ENCODE measurements around the gene HMCN2.

DNA sequence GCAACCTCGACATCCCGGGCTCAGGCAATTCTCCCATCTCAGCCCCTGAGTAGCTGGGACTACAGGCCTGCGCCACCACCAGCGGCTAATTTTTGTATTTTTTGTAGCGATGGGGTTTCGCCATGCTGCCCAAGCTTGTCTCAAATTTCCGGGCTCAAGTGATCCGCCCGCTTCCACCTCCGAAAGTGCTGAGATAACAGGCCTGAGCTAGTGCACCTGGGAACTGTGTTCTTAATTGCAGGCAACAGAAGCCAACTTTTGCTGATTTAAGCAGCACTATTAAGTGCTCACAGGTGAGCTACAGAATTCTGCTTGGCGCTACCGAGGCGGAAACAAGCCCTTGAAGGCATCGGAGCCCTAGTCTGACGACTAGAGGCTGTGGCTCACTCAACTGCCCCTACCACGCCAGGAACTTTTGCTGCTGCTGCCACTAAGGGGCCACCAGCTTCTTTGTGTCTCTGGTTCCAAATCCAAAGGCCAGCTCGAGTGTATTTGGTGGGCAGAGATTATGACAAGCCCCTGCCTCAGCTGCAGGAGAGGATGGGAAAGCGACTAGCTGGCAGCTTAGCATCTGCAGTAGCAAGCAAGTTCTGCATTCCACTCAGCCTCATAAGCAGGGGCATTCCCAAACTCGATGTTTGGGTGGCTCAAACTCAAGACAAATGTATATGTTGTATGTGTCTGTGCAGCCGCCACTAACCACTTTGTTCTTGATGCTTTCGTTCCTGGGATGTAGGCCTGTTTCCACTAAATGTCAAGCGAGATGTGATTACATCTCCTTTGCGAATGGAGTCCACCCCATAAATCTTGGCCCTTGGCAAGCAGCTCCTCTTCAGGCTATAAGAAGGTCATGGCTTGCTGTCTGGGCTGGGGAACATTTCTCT, 10.6 kb upstream of the HMCN2 start:
- TF ChIP-seq, protein P1, sequence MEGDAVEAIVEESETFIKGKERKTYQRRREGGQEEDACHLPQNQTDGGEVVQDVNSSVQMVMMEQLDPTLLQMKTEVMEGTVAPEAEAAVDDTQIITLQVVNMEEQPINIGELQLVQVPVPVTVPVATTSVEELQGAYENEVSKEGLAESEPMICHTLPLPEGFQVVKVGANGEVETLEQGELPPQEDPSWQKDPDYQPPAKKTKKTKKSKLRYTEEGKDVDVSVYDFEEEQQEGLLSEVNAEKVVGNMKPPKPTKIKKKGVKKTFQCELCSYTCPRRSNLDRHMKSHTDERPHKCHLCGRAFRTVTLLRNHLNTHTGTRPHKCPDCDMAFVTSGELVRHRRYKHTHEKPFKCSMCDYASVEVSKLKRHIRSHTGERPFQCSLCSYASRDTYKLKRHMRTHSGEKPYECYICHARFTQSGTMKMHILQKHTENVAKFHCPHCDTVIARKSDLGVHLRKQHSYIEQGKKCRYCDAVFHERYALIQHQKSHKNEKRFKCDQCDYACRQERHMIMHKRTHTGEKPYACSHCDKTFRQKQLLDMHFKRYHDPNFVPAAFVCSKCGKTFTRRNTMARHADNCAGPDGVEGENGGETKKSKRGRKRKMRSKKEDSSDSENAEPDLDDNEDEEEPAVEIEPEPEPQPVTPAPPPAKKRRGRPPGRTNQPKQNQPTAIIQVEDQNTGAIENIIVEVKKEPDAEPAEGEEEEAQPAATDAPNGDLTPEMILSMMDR (conservative IDR thresholded peaks at IDR 0.05): no peak
- TF ChIP-seq EZH2 (IDR thresholded peaks at IDR 0.05; ENCODE audit: low read depth): no peak
